ENCODE data around the gene KLB. TPM values are rescaled to one million over a fixed set of nuclear protein-coding genes. Genes with fewer than 3 reads are reported as not detected.

KLB gene
- total RNA-seq, 1 experiment from 2014 or later: not detected

- H2AFZ ChIP-seq (ENCODE audit: low read depth, low read length, poor library complexity, severe bottlenecking): no peak overlapping the region
- ChIA-PET CTCF (no interaction called here), RAD21 (ENCODE audit: low non-redundant PET in 1 of 2, low total read pairs in 2 of 2, uncharacterized antibody in 2 of 2, unreplicated experiment in 2 of 2) (no interaction called here), POLR2A (no interaction called here)
- no peak overlapping the region for H3K4me3 ChIP-seq (replicated peaks in 1 of 2; ENCODE audit: low read depth in 1 of 2, low read length in 2 of 2)
- no peak for TF ChIP-seq JUND (IDR thresholded peaks at IDR 0.05)
- no peak for TF ChIP-seq ZFX (IDR thresholded peaks at IDR 0.05)
- no peak for TF ChIP-seq CTCF (IDR thresholded peaks at IDR 0.05 in 2 of 3, conservative IDR thresholded peaks at IDR 0.05 in 1 of 3; ENCODE audit: borderline replicate concordance in 1 of 3, insufficient read depth in 1 of 3, low read depth in 2 of 3, low read length in 2 of 3)
- TF ChIP-seq ELF1 (IDR thresholded peaks at IDR 0.05; ENCODE audit: borderline replicate concordance, low read depth): no peak
- TF ChIP-seq RAD21 (IDR thresholded peaks at IDR 0.05; ENCODE audit: low read depth): no peak
- no peak for TF ChIP-seq ZBTB33 (IDR thresholded peaks at IDR 0.05; ENCODE audit: extremely low read depth, insufficient replicate concordance, low read length)
- no peak for TF ChIP-seq ATF3 (IDR thresholded peaks at IDR 0.05)
- no peak for TF ChIP-seq CEBPB (IDR thresholded peaks at IDR 0.05; ENCODE audit: low read depth)
- no peak for TF ChIP-seq POLR2A (IDR thresholded peaks at IDR 0.05; ENCODE audit: borderline replicate concordance, extremely low read depth, insufficient read depth, insufficient read length)
- TF ChIP-seq CBX3 (IDR thresholded peaks at IDR 0.05; ENCODE audit: low read depth): no peak
- TF ChIP-seq TCF7L2 (IDR thresholded peaks at IDR 0.05; ENCODE audit: borderline replicate concordance, extremely low read depth, insufficient read depth, insufficient read length): no peak
- no peak for TF ChIP-seq YY1 (IDR thresholded peaks at IDR 0.05; ENCODE audit: extremely low read depth, insufficient replicate concordance, low read depth, low read length)
- no TSS peak for BruUV-seq (replicated peaks)
- no peak for ATAC-seq
- H3K4me2 ChIP-seq (ENCODE audit: low read length): no peak overlapping the region
- H4K20me1 ChIP-seq (ENCODE audit: insufficient read depth): no peaks in the 10 kb centered on the region
- no peaks in the 10 kb centered on the region for H3K9me2 ChIP-seq (ENCODE audit: insufficient read depth)
- no peak for DNase-seq (ENCODE audit: low read depth, low spot score)
- H3K4me1 ChIP-seq (ENCODE audit: control insufficient read depth in 1 of 2, insufficient read depth in 2 of 2, low read length in 2 of 2): no peaks in the 10 kb centered on the region
- no peaks in the 10 kb centered on the region for H3K27me3 ChIP-seq (ENCODE audit: insufficient read depth, low read length)
- no peaks in the 10 kb centered on the region for H3K9me3 ChIP-seq (ENCODE audit: control insufficient read depth in 1 of 2, insufficient read depth in 1 of 2, low read depth in 1 of 2, low read length in 2 of 2)
- intact Hi-C loops (cut with micrococcal nuclease): no loop called here
- no peak overlapping the region for H3K9ac ChIP-seq (ENCODE audit: low read length)
- H3K27ac ChIP-seq (ENCODE audit: low read depth, low read length): no peak overlapping the region
- H3K79me2 ChIP-seq (ENCODE audit: insufficient read depth, low read length): no peaks in the 10 kb centered on the region
- no peaks in the 10 kb centered on the region for H3K36me3 ChIP-seq (ENCODE audit: control insufficient read depth in 1 of 2, insufficient read depth in 2 of 2, low read length in 2 of 2)
These were observed 16.1 kb upstream of the KLB start for GRCh38 chr4:39390603-39391002.

Measured in HCT116 (cell line).